Sigmoid colon (tissue), 7 donors: ENCODE measurements around the gene GNB2. TPM values are rescaled to one million over a fixed set of nuclear protein-coding genes. Genes with fewer than 3 reads are reported as not detected.
"Not testable (repeated sequence)": the region's sequence is repeated elsewhere in the genome, so short reads cannot be mapped to it uniquely, and the experiment has no call there.

Experiments used
- DNase-seq: peaks from one replicate; pipeline ENCODE4 v3.0.0-alpha.2; 2019
- H3K27ac ChIP-seq, 4 donors: fragments of 200-600 bp; sonication (generic); one replicate each; pipeline ENCODE4 v1.5.1; 2016 to 2019; ENCODE audit warnings: mild to moderate bottlenecking in 1 of 4
- H3K27me3 ChIP-seq, 3 donors: fragments of 200-600 bp; sonication (generic); one replicate each; pipeline ENCODE4 v1.5.1; 2019; ENCODE audit warnings: mild to moderate bottlenecking in 1 of 3
- H3K36me3 ChIP-seq, 4 donors: fragments of 200-600 bp; sonication (generic); one replicate each; pipeline ENCODE4 v1.5.1; 2016 to 2019
- H3K4me1 ChIP-seq, 4 donors: fragments of 200-600 bp; sonication (generic); one replicate each; pipeline ENCODE4 v1.5.1; 2017 to 2019
- H3K4me3 ChIP-seq, 4 donors: fragments of 200-600 bp; sonication (generic); one replicate each; pipeline ENCODE4 v1.5.1; 2017 to 2019; ENCODE audit warnings: mild to moderate bottlenecking in 2 of 4, moderate library complexity in 1 of 4
- H3K9me3 ChIP-seq, 4 donors: fragments of 200-600 bp in 3 of 4; sonication (generic) in 3 of 4; one replicate each; pipeline versions ENCODE4 v1.5.1 to v1.6.1; 2013 to 2019
- CTCF ChIP-seq, 4 experiments: fragments of 450-650 bp in 3 of 4; fragments of 200-600 bp in 1 of 4; IDR thresholded peaks; one replicate each; pipeline ENCODE4 v1.5.1; 2016 to 2019; ENCODE audit warnings: antibody characterized with exemption in 4 of 4, mild to moderate bottlenecking in 3 of 4, moderate library complexity in 2 of 4
- EP300 ChIP-seq, 4 donors: sonication (generic); formaldehyde crosslinking; IDR thresholded peaks; one replicate each; pipeline ENCODE4 v1.6.1; 2017; ENCODE audit warnings: antibody characterized with exemption in 4 of 4
- POLR2A ChIP-seq, 2 donors: fragments of 450-650 bp; IDR thresholded peaks; one replicate each; pipeline ENCODE4 v1.6.1; 2016; ENCODE audit warnings: antibody characterized with exemption in 2 of 2, mild to moderate bottlenecking in 2 of 2, moderate library complexity in 2 of 2
- POLR2AphosphoS5 ChIP-seq, 4 donors: sonication (generic); formaldehyde crosslinking; IDR thresholded peaks; one replicate each; pipeline ENCODE4 v1.6.1; 2017; ENCODE audit warnings: antibody characterized with exemption in 4 of 4
- WGBS, 2 donors: extraction: QIAGEN DNeasy Blood & Tissue Kit; methylation state at CpG; one replicate each; pipeline ENCODE4 v1.1.7; 2013; 5-methylcytosine and 5-hydroxymethylcytosine counted together
- intact Hi-C: fragments of 100-400 bp; cut with DNase I; formaldehyde crosslinking; loops from one replicate; pipeline ENCODE4 v1.15.1; 2023
- polyA plus RNA-seq, 3 donors: library from polyadenylated mRNA; stranded (reverse); fragments of 200-250 nt; gene quantifications; one replicate each; pipeline ENCODE4 v1.2.3, GENCODE V29; 2013
- total RNA-seq, 4 donors: library from RNA; depleted of rRNA; stranded (reverse); fragments of >200 nt; gene quantifications; one replicate each; pipeline ENCODE4 v1.1.0, GENCODE V29; 2016
- donor health status: healthy with polysubstance abuse.
- donor health status: Bipolar disorder and iron deficiency.
- donor health status: healthy.

The GNB2 gene
- total and polyA plus RNA-seq, 7 donors: 133 to 286 (median 199) TPM

GRCh38 chr7:100696123-100696521 lies 22.6 kb downstream of the GNB2 start:
- no peaks in the 10 kb centered on the region for H3K27me3 ChIP-seq
- 60 to 86% methylated on average over 6 of the region's 6 CpGs for WGBS, 2 donors
- no peaks in the 10 kb centered on the region for H3K9me3 ChIP-seq
- H3K27ac ChIP-seq: peak overlapping the region in 1 of 4 donors; percentile 1
- H3K4me1 ChIP-seq: peaks cover 0 to 29% (median 24%) of the 10 kb centered on the region in 4 donors
- H3K36me3 ChIP-seq: no peaks in the 10 kb centered on the region
- H3K4me3 ChIP-seq: no peak overlapping the region
- TF ChIP-seq POLR2AphosphoS5 (IDR thresholded peaks at IDR 0.05) (no peak), CTCF (IDR thresholded peaks at IDR 0.05) (no peak), EP300 (IDR thresholded peaks at IDR 0.05) (no peak), POLR2A (IDR thresholded peaks at IDR 0.05) (no peak)
- intact Hi-C loops: no loop called here
- no peak for DNase-seq

GRCh38 chr7:100699018-100699417 lies 25.5 kb downstream of the GNB2 start:
- Histone ChIP-seq H3K9me3 (no peaks in the 10 kb centered on the region), H3K27ac (no peak overlapping the region), H3K4me1 (peaks cover 0 to 6% (median 2%) of the 10 kb centered on the region in 4 donors), H3K36me3 (no peaks in the 10 kb centered on the region), H3K27me3 (no peaks in the 10 kb centered on the region), H3K4me3 (no peak overlapping the region)
- intact Hi-C loops: no loop called here
- no peak for DNase-seq
- WGBS, 2 donors: 34 to 73% methylated on average over 6 of the region's 6 CpGs
- no peak for TF ChIP-seq POLR2A (IDR thresholded peaks at IDR 0.05)
- TF ChIP-seq CTCF (IDR thresholded peaks at IDR 0.05): no peak
- no peak for TF ChIP-seq POLR2AphosphoS5 (IDR thresholded peaks at IDR 0.05)
- no peak for TF ChIP-seq EP300 (IDR thresholded peaks at IDR 0.05)

- H3K4me3 ChIP-seq, H3K27me3 ChIP-seq, H3K36me3 ChIP-seq, H3K27ac ChIP-seq, DNase-seq, intact Hi-C loops, H3K9me3 ChIP-seq: not testable (repeated sequence)
- peaks cover 0 to 10% (median 7%) of the 10 kb centered on the region in 4 donors for H3K4me1 ChIP-seq
- WGBS, 2 donors: 55 to 88% methylated on average over 3 of the region's 3 CpGs
Measured at GRCh38 chr7:100701089-100701488, 27.5 kb downstream of the GNB2 start.

- Histone ChIP-seq H3K9me3 (no peaks in the 10 kb centered on the region), H3K36me3 (peaks cover 0 to 13% (median 0%) of the 10 kb centered on the region in 4 donors), H3K27me3 (no peaks in the 10 kb centered on the region), H3K4me3 (peak overlapping the region; percentile 64 to 72 (median 68)), H3K4me1 (peaks cover 0 to 26% (median 22%) of the 10 kb centered on the region in 4 donors), H3K27ac (peak overlapping the region; percentile 81 to 98 (median 96))
- peak; percentile 90 to 93 (median 92) for TF ChIP-seq CTCF (IDR thresholded peaks at IDR 0.05)
- no peak for TF ChIP-seq POLR2A (IDR thresholded peaks at IDR 0.05)
- no peak for TF ChIP-seq POLR2AphosphoS5 (IDR thresholded peaks at IDR 0.05)
- peak; percentile 84 for DNase-seq
- intact Hi-C loops: loop anchor here (1.0 to 5.0 kb wide), 3 partner anchors 20 to 162 kb away; partner anchors contain the start of genes SLC12A9 and TRIP6
- 1% methylated on average over 25 of the region's 25 CpGs for WGBS, 2 donors
Measured at GRCh38 chr7:100705320-100705752, 31.8 kb downstream of the GNB2 start.

GRCh38 chr7:100705753-100706671 lies 32.5 kb downstream of the GNB2 start, which contains the start of gene POP7:
Gene POP7 (plus strand): TSS chr7:100706121. CDS start chr7:100706831, 710 bp downstream.
- DNase-seq: peak; percentile 100
- Histone ChIP-seq H3K4me3 (peak within 1 kb of the TSS; percentile 64 to 72 (median 68)), H3K36me3 (peaks cover 0 to 13% (median 0%) of the 10 kb centered on the region in 4 donors), H3K9me3 (no peaks in the 10 kb centered on the region), H3K27me3 (no peaks in the 10 kb centered on the region), H3K27ac (peak within 1 kb of the TSS; percentile 81 to 98 (median 96)), H3K4me1 (peaks cover 0 to 26% (median 22%) of the 10 kb centered on the region in 4 donors)
- 0 to 1% methylated on average over 86 of the region's 86 CpGs for WGBS, 2 donors
- TF ChIP-seq POLR2A (IDR thresholded peaks at IDR 0.05): peak; percentile 37 to 56
- no peak for TF ChIP-seq CTCF (IDR thresholded peaks at IDR 0.05)
- TF ChIP-seq EP300 (IDR thresholded peaks at IDR 0.05): peak in 1 of 4 donors; percentile 72
- TF ChIP-seq POLR2AphosphoS5 (IDR thresholded peaks at IDR 0.05): peak; percentile 81 to 94 (median 88)
- intact Hi-C loops: loop anchor here (1.0 to 5.0 kb wide), 3 partner anchors 19 to 161 kb away; partner anchors contain the start of genes SLC12A9 and TRIP6
